Measurements from ENCODE around the gene XPNPEP1. TPM values are rescaled to one million over a fixed set of nuclear protein-coding genes. Genes with fewer than 3 reads are reported as not detected.

The XPNPEP1 gene
- total and polyA plus RNA-seq, 2 of the 4 experiments (the other 2 are of a cell fraction): 164 to 311 TPM

- Histone ChIP-seq H3K4ac (ENCODE audit: low read depth, low read length) (no peak overlapping the region), H3K18ac (ENCODE audit: low read depth, low read length) (no peak overlapping the region), H3K56ac (ENCODE audit: extremely low read depth, insufficient read depth, low read length) (no peak overlapping the region), H3K23ac (ENCODE audit: low read depth, low read length) (no peak overlapping the region), H3K36me3 (ENCODE audit: control insufficient read depth, insufficient read depth, low read length) (no peaks in the 10 kb centered on the region), H4K8ac (ENCODE audit: low read depth in 2 of 2, low read length in 2 of 2) (no peak overlapping the region), H2AK9ac (replicated peaks; ENCODE audit: low read depth, low read length, poor library complexity) (no peak overlapping the region), H3K4me1 (ENCODE audit: control insufficient read depth, insufficient read depth, low read length) (no peaks in the 10 kb centered on the region), H3K27me3 (ENCODE audit: control insufficient read depth, insufficient read depth, low read length) (0 out of 2 replicates have a peak, but pooled peaks cover 1% of the 10 kb centered on the region), H2BK5ac (ENCODE audit: low read depth, low read length, poor library complexity, severe bottlenecking) (no peak overlapping the region), H3K9me1 (ENCODE audit: insufficient read depth, low read length) (no peaks in the 10 kb centered on the region), H4K20me1 (ENCODE audit: insufficient read depth, low read length) (no peaks in the 10 kb centered on the region), H3K14ac (replicated peaks; ENCODE audit: low read depth, low read length) (no peak overlapping the region), H3K9me3 (ENCODE audit: control insufficient read depth, insufficient read depth, low read length) (no peaks in the 10 kb centered on the region), H3K27ac (ENCODE audit: insufficient read depth, low read length) (no peak overlapping the region), H2AK5ac (ENCODE audit: low read depth, low read length) (no peak overlapping the region), H3K4me2 (ENCODE audit: low read depth, low read length) (no peak overlapping the region), H3K79me1 (ENCODE audit: low read depth in 1 of 2, low read length in 2 of 2) (no peaks in the 10 kb centered on the region), H2BK120ac (ENCODE audit: low read depth, low read length) (no peak overlapping the region), H2BK20ac (ENCODE audit: low read depth, low read length) (no peak overlapping the region), H2AFZ (replicated peaks; ENCODE audit: low read length, poor library complexity) (no peak overlapping the region), H3K9ac (ENCODE audit: low read depth, low read length) (no peak overlapping the region), H2BK15ac (ENCODE audit: low read depth, low read length) (no peak overlapping the region), H4K91ac (ENCODE audit: insufficient read depth, low read depth, low read length) (no peak overlapping the region), H4K5ac (ENCODE audit: low read depth, low read length) (no peak overlapping the region), H3K4me3 (ENCODE audit: insufficient read depth, low read depth, low read length) (no peak overlapping the region)
- no TSS peak for BruUV-seq (replicated peaks)
- ATAC-seq (ENCODE audit: low read depth): no peak
- no peak for DNase-seq
- WGBS, 2 experiments (ENCODE audit: extremely low coverage in 2 of 2, insufficient read length in 1 of 2): 60% methylated on average over 1 of the region's 7 CpGs; no CpG with 5 or more reads in 1 of the 2 experiments
- dilution Hi-C loops (cut with HindIII; ENCODE audit: low sequenced_read_pairs, unreplicated experiment) (no loop called here), intact Hi-C loops (cut with micrococcal nuclease) (no loop called here), in situ Hi-C loops (cut with MboI; ENCODE audit: low sequenced_read_pairs) (no loop called here)
- TF ChIP-seq BHLHE40 (IDR thresholded peaks at IDR 0.05; ENCODE audit: low read depth, low read length) (no peak), POLR2A (IDR thresholded peaks at IDR 0.05; ENCODE audit: low read depth, low read length) (no peak), USF2 (IDR thresholded peaks at IDR 0.05; ENCODE audit: low read depth, low read length) (no peak), ELK1 (IDR thresholded peaks at IDR 0.05; ENCODE audit: borderline replicate concordance, low read depth, low read length) (no peak)
- CTCF ChIA-PET: no interaction called here
- POLR2A ChIA-PET (ENCODE audit: unreplicated experiment): no interaction called here
These were observed 84.6 kb downstream of the XPNPEP1 start for GRCh38 chr10:109838592-109839244.

Data from IMR-90 (cell line).